Endometrial microvascular endothelial cells (primary cell): ENCODE results near the gene NCDN. TPM values are rescaled to one million over a fixed set of nuclear protein-coding genes. Genes with fewer than 3 reads are reported as not detected.

ENCODE experiments used
- in situ Hi-C: cut with HindIII; loops from 2 replicates; pipeline ENCODE4 v1.10.0; 2017; ENCODE audit warnings: low sequenced_read_pairs, low pct_unique_long_range_greater_than_20kb; ENCODE audit errors: inconsistent ontology term
- total RNA-seq: library from RNA; depleted of rRNA; stranded (reverse); fragments of >200 nt; gene quantifications from one replicate; pipeline ENCODE4 v1.2.3, GENCODE V29; 2015; ENCODE audit errors: inconsistent ontology term

The NCDN gene
- total RNA-seq, 1 donor from 2014 or later, result 19.1 TPM

DNA sequence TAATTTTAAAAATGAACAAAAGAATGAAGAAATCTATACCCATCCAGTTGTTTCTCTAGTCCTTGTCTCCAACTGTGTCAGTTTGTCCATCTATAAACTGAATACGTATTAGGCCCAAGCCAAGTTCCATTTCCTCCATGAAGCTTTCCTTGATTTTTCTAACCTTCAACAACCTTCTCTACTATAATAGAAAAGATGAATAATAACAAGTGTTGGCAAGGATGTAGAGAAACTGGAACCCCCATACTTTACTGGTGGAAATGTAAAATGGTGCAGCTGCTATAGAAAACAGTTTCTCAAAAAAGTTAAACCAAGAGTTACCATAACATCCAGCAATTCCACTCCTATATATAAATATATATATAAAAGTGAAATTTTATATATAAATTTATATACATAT is 11.0 kb upstream of the NCDN start:
- in situ Hi-C loops, result no loop called here

DNA sequence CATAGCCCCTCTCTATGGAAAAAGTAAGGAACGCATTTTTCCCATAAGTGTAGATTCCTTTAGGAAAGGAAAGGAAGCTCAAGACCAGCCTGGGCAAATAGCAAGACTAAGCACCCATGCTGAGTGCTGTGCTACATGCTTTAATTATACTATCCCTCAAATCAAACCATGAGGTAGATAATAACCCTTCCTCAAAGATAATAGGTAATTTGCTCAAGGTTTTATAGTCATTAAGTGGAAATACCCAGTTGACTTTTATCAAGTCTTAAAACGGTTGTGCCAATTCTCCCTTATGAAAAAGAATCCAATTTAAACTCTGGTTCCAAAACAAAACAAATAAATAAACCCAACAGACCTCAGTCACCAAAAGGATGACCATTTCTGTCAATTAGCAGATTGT is 3.7 kb upstream of the NCDN start:
- in situ Hi-C loops, result loop anchor here (25.0 kb wide), 1 partner anchor 183 kb away; no protein-coding TSS in a partner anchor

DNA sequence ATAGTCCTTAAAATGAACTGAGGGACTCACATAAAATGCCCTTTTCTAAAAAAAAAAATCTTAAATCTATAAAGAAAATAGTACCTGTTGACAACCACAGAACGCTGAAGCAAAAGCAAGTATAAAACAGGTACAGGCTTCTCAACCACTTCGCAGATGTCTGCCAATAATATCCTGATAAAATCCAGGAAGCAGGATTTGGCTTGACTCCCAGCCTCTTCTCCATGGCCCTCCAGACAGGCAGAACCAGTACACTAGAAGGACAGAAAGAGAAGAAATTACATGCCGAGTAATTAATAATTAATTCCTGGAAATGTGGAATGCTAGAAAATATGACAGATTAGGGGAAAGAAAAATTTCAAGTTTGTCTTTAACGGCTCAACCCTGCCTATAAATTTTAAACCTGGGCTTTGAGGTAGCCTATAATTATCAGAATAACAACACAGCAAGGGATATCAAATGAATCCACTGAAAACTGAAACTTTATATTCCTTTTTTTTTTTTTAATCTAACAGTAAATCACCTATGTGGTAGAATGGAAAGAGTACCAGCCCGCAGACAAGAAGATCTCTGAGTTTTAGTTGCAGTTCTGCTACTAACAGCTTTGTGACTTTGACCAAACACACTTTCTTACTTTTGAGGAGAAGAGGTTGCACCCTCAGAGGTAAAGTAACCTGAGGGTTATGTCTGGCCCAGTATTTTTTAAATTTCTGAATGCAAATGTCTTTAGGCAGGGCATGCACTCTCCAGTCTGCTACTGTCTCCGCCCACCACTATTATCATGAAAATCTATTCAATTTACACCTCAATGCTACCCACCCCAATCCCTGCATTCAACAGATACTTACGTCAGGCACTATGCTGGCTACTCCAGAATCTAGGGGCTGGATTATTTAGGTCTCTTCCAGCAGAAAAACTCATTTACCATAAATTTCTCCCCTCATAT is 3.1 kb upstream of the NCDN start:
- in situ Hi-C loops, result loop anchor here (25.0 kb wide), 1 partner anchor 183 kb away; no protein-coding TSS in a partner anchor

DNA sequence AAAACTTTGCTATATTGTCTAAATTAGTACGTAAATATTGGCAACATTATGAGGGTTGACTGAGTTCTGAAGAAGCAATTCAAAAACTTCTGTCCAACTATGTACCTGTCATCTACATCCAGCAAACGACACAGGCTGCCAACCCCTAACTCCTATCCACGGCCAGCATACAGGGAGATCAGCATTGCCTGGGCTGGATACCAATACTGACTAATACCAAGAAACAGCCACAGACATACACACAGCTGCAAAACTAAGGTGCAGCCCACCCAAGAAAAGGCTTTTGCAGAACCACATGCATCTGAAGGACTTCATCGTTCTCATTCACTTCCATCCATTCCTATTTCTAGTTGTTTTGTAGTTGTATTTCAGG is 2.4 kb upstream of the NCDN start:
- in situ Hi-C loops, result loop anchor here (25.0 kb wide), 1 partner anchor 182 kb away; no protein-coding TSS in a partner anchor

DNA sequence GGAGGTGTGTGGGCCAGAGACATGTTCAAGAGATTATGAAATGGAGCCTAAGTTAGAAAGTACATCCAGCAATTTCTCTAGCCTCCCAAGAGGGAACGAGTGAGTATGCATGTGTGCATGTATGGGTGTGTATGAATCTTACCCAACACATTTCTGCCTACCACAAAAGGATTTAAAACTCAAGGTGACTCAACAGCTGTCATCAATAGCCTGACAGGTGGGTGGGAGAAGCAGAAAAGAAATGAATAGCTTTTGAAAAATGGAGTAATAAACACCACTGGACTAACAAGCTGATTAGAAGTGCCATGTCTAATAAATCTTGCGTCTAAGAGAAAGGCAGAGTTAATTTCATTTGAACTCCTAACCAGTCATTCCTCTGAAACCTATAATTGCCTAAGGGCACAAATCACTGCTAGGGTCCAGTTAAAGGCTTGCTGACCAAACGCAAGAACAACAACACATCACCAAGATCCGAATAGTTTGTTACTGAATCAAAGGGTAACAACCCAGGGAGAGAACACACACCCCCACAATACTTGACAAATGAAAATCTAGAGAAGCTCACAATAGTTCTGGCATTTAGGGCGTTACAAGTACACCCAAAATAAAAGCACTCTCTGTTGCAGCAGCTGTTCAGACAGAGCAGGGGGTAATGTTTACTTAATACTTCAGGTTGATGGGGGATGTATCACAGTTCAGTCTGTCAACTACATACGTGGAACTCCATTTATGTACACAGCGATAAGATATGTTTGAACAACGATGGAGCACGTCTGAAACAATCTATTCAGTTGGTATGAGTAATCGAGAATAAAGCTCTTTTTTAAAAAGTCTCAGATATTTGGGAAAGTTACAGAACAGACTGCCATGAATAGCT is 1.8 kb upstream of the NCDN start:
- in situ Hi-C loops, result loop anchor here (25.0 kb wide), 1 partner anchor 181 kb away; no protein-coding TSS in a partner anchor

DNA sequence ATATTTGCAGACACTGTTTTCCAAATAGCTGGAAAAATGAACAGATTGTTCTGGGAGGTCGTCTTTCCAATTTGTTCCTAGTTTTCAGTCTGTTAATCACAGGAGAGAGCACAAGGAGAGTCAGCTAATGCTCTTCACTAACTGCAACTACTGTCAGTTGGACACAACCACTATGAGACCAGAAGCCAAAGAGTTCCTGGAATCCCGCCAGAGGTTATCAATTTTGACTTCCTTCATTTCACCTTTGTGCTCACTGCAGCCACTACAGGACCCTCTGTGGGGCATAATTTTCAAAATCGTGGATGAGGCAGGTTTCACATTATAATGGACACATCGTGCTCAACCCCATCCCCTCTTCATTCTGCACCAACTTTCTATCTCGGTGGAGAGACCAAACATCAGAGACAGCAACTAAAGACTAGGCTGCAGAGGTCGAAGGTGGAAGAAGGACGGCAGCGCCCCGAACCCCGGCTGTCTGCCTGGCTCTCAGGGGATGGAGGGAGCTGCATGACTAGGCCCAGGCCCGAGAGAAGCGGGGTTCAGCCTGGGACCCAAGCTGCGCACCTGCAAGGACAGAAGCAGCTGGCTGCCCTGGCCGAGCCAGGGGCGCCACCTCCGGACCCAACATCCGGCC is 998 bp upstream of the NCDN start:
- in situ Hi-C loops, result loop anchor here (25.0 kb wide), 1 partner anchor 181 kb away; no protein-coding TSS in a partner anchor

DNA sequence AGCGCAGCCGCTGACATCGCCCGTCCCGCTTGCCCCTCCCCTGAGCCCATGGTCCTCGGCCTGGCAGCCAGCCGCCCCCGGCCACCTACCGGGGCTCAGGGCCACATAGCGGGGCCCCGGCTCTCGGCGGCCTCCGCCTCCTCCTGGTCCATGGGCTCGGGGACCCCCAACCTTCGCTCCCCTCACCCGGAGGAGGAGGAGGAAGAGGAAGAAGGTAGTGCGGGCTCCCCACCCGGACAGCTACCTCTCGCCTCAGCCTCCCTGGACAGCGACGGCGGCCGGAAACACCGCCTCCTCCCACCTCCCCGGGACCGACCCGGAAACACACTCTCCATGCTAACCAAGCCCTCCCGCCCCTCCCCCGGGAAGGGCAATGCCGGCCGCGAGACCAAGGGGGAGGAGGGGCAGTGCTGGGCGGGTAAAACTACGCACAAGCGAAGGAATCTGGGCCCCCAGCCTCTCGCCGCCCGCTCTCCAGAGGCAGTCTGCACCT is 435 bp upstream of the NCDN start, which contains the start of gene KIAA0319L:
KIAA0319L (minus strand) TSS at position 286 of the 493 bp plus-strand sequence. CDS start 2,912 bp downstream, outside the sequence.
- in situ Hi-C loops, result loop anchor here (25.0 kb wide), 1 partner anchor 180 kb away; no protein-coding TSS in a partner anchor

DNA sequence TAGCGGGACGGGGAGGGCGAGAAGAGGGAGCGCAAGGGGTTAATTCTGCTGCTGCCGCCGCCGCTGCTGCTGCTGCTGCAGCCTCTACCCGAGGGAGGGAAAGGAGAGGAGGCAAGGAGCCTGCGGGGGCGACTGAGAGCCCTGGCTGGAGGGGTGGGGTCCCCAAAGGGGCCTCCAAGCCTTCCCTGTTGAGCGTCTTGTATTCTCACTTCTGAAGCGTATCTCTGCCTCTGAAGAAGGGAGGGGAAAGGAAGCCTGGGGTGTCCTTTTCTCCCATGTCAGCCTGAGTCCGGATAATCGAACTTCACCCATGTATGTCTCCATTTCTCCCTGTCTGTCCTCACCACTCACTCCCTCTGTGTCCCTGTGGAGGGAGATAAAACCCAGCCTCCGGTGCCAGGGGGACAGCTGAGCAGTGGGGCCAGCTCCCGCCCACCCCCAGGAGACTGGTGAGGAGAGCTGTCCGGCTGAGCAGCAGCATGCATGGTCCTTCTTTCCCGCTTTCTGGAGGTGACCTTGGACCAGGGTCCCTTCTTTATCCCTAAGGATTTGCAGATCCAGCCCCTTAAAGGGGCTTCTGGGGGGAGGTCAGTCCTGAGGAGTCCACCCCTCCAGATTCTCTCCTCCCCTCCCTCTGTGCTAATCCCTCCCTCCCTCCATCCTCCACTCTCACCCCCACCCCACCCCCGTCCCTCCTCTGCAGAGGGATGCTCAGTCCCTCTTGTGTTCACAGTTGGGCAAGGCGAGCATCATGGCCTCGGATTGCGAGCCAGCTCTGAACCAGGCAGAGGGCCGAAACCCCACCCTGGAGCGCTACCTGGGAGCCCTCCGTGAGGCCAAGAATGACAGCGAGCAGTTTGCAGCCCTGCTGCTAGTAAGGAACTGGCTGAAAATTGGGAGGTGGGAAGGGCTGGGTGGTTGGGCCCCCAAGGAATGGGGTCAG is 1.0 kb downstream of the NCDN start:
- in situ Hi-C loops, result loop anchor here (25.0 kb wide), 1 partner anchor 179 kb away; no protein-coding TSS in a partner anchor

DNA sequence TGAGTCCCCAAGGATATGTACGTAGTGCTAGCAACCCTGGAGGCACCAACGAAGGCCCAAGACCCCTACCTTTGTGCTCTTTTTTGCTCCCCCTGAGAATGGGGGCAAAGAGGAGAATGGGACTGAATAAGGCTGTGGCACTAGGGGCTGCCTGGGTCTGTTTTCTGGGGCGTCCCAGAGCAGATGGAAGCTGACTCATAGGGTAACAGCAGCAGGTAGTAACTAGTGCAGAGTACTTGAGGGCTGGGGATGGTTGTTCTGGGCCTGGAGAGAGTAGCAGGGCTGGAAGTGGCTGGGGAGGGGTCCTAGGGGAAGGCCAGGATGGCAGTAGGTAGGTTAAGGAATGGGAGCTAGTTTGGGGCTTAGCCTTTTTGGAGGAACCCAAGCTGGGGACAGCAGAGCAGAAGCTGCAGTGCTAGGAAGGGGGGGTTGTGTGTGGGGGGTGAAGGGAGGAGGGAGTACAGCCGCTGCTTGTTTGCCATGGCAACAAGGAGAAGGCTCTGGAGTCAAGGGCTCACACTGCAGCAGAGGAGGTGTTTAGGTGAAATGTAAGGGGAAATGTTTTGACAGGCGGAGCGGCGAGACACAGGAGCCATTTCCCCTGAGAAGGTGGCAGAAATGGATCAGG is 1.8 kb downstream of the NCDN start:
- in situ Hi-C loops, result loop anchor here (25.0 kb wide), 1 partner anchor 178 kb away; no protein-coding TSS in a partner anchor

DNA sequence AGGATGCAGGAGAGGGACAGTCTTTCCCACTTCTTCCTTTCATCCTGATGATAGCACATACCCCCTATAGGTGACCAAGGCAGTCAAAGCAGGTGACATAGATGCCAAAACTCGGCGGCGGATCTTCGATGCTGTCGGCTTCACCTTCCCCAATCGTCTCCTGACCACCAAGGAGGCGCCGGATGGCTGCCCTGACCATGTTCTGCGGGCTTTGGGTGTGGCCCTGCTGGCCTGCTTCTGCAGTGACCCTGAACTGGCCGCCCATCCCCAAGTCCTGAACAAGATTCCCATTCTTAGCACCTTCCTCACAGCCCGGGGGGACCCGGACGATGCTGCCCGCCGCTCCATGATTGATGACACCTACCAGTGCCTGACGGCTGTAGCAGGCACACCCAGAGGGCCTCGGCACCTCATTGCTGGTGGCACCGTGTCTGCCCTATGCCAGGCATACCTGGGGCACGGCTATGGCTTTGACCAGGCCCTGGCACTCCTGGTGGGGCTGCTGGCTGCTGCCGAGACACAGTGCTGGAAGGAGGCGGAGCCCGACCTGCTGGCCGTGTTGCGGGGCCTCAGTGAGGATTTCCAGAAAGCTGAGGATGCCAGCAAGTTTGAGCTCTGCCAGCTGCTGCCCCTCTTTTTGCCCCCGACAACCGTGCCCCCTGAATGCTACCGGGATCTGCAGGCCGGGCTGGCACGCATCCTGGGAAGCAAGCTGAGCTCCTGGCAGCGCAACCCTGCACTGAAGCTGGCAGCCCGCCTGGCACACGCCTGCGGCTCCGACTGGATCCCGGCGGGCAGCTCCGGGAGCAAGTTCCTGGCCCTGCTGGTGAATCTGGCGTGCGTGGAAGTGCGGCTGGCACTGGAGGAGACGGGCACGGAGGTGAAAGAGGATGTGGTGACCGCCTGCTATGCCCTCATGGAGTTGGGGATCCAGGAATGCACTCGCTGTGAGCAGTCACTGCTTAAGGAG is 2.9 kb downstream of the NCDN start:
- in situ Hi-C loops, result loop anchor here (25.0 kb wide), 1 partner anchor 177 kb away; no protein-coding TSS in a partner anchor

DNA sequence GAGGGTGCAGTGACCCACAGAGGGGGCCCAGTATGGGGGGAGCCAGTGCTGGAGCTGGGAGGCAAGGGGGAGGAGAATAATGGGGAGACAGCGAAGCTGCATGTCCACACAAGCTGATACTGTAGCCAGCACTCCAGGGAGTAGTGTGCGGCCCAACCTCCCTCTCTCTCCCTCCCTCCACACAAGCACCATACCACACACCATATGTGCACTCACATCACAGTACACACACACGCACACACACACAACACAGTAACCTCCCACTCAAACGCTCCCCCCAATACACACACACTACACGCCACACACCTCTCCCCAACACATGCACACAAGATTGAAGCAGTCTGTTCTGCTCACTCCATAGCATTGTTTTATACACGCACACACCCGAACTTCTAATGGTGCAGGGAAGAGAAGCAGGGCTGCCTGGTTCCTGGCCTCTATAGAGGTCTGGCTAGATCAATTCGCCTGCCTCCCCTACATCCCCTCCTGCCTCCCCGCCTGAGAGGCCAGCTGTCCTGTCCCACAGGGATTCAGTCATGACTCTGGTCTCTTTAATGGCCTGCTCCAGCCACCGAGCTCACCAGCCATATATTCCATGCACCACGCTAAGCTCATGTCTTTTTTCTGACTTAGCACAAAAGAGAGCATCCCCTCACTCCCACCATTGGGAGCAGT is 3.8 kb downstream of the NCDN start:
- in situ Hi-C loops, result loop anchor here (25.0 kb wide), 1 partner anchor 176 kb away; no protein-coding TSS in a partner anchor

DNA sequence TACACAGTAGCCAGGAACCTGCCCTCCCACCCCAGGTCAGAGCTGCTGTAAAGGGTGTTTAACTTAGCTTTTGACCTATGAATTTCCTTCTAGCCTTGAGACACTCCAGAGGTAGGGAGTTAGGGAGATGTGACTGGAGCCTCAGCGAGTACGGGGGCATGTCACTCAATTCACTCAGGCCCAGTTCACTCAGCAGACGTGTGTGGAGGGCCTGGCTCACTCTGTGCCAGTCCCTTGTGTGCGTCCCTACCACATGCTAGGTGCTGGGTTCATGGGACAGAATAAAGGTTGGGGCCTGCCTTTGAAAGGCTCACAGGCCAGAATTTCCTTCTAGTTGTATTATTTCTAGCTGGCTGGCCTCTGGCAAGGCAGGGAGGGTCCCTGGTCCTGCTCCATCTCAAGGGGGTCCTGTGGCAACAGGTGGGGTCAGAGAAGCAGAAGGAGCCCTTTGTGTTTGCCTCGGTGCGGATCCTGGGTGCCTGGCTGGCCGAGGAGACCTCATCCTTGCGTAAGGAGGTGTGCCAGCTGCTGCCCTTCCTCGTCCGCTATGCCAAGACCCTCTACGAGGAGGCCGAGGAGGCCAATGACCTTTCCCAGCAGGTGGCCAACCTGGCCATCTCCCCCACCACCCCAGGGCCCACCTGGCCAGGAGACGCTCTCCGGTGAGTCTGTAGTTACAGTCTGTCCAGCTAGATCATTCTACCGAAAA is 4.5 kb downstream of the NCDN start:
- in situ Hi-C loops, result loop anchor here (25.0 kb wide), 1 partner anchor 175 kb away; no protein-coding TSS in a partner anchor

DNA sequence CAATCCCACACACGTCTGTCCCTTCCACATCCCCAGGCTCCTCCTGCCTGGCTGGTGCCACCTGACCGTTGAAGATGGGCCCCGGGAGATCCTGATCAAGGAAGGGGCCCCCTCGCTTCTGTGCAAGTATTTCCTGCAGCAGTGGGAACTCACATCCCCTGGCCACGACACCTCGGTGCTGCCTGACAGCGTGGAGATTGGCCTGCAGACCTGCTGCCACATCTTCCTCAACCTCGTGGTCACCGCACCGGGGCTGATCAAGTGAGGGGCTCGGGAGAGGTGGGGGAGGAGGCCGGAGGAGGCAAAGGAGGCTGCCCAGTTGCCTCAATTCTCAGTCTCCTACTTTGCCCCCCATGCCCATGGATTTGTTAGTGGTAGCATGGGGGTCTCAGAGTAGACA is 5.6 kb downstream of the NCDN start:
- in situ Hi-C loops, result loop anchor here (25.0 kb wide), 1 partner anchor 174 kb away; no protein-coding TSS in a partner anchor

DNA sequence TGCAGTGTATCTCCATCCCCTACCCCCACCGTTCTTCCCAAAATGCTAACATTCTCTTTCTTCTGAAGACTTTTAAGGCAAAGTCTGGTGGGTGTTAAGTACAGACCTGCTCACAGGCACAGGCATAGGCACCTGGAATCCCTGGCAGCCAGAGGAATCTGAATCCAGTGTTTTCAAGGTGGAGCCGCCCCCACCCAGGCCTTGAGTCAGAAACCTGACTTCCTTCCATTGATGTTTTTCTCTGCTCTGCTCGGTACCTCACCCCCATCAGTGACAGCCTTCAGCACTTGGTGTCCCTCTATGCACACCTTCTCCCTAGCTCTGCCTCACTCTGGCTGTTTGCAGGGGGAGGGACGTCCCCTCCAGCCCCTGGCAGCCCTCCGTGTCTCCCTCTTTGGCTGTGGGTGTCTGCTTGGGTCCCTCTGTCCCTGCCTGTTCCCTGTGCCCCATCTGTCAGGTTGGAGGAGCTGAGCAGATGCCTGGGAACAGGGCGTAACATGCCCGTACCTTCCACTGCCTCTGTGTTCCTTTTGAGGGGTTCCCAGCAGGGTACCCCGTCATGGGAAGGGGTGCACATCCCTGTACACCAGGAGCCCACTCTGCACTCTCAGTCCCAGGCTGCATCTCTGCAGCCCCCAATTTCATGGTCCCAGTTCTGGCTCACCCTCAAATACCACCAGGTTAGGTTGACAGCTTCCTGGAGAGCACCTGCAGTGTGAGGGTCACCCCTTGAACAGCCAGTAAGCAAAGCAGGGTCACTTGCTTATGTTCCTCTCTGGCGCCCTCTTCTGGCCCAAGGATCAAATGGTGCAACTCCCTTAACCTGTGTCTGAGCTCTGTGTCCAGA is 6.7 kb downstream of the NCDN start:
- in situ Hi-C loops, result loop anchor here (25.0 kb wide), 1 partner anchor 173 kb away; no protein-coding TSS in a partner anchor
